T-helper 2 cell treated with Interferon-gamma antibody and Interleukin-4, amounts not matched to agents 100 ng/mL and 5 ng/mL, for 36 hours (primary cell): ENCODE data around the gene COG5. TPM values are rescaled to one million over a fixed set of nuclear protein-coding genes. Genes with fewer than 3 reads are reported as not detected.
"Not testable (repeated sequence)": the region's sequence is repeated elsewhere in the genome, so short reads cannot be mapped to it uniquely, and the experiment has no call there.

Experiments
- intact Hi-C: fragments of 100-400 bp; cut with micrococcal nuclease; formaldehyde crosslinking; loops from one replicate; pipeline ENCODE4 v1.15.1; 2023
- total RNA-seq: library from RNA; stranded (reverse); gene quantifications from 2 replicates; pipeline ENCODE4 v1.2.3, GENCODE V29; 2022

Gene COG5
- total RNA-seq, 1 donor from 2014 or later = 35.9 TPM

- intact Hi-C loops = no loop called here
Measured at GRCh38 chr7:107233981-107234380, 329.7 kb downstream of the COG5 start.

GRCh38 chr7:107233174-107233573 lies 330.5 kb downstream of the COG5 start:
- intact Hi-C loops = no loop called here

- intact Hi-C loops = no loop called here
Measured at GRCh38 chr7:107232568-107233090, 331.1 kb downstream of the COG5 start.

GRCh38 chr7:107230334-107230733 lies 333.4 kb downstream of the COG5 start:
- intact Hi-C loops = no loop called here

- intact Hi-C loops = no loop called here
Measured at GRCh38 chr7:107228291-107228690, 335.4 kb downstream of the COG5 start.

- intact Hi-C loops = no loop called here
Measured at GRCh38 chr7:107224374-107225223, 339.1 kb downstream of the COG5 start.

- intact Hi-C loops = not testable (repeated sequence)
Measured at GRCh38 chr7:107220806-107221205, 342.9 kb downstream of the COG5 start.

- intact Hi-C loops = no loop called here
Measured at GRCh38 chr7:107220356-107220755, 343.4 kb downstream of the COG5 start.

GRCh38 chr7:107219563-107220244 lies 344.0 kb downstream of the COG5 start:
- intact Hi-C loops = loop anchor here (10.0 kb wide), 1 partner anchor 275 kb away; no protein-coding TSS in a partner anchor

- intact Hi-C loops = loop anchor here (10.0 kb wide), 1 partner anchor 281 kb away; no protein-coding TSS in a partner anchor
Measured at GRCh38 chr7:107213945-107214344, 349.8 kb downstream of the COG5 start.

GRCh38 chr7:107213193-107213788 lies 350.4 kb downstream of the COG5 start:
- intact Hi-C loops = loop anchor here (10.0 kb wide), 1 partner anchor 282 kb away; no protein-coding TSS in a partner anchor

- intact Hi-C loops = loop anchor here (10.0 kb wide), 1 partner anchor 282 kb away; no protein-coding TSS in a partner anchor
Measured at GRCh38 chr7:107212725-107213124, 351.0 kb downstream of the COG5 start.

GRCh38 chr7:107210400-107210799 lies 353.3 kb downstream of the COG5 start:
- intact Hi-C loops = loop anchor here (10.0 kb wide), 1 partner anchor 284 kb away; no protein-coding TSS in a partner anchor

- intact Hi-C loops = no loop called here
Measured at GRCh38 chr7:107209565-107209964, 354.2 kb downstream of the COG5 start.

GRCh38 chr7:107208563-107208962 lies 355.2 kb downstream of the COG5 start:
- intact Hi-C loops = no loop called here

- intact Hi-C loops = no loop called here
Measured at GRCh38 chr7:107208024-107208521, 355.6 kb downstream of the COG5 start.

- intact Hi-C loops = no loop called here
Measured at GRCh38 chr7:107207459-107207858, 356.3 kb downstream of the COG5 start.

GRCh38 chr7:107206706-107207105 lies 357.0 kb downstream of the COG5 start:
- intact Hi-C loops = no loop called here

GRCh38 chr7:107206136-107206535 lies 357.6 kb downstream of the COG5 start:
- intact Hi-C loops = no loop called here

- intact Hi-C loops = loop anchor here (2.0 kb wide), 1 partner anchor 523 kb away; no protein-coding TSS in a partner anchor
Measured at GRCh38 chr7:107203607-107204006, 360.1 kb downstream of the COG5 start.

GRCh38 chr7:107201795-107202450 lies 361.8 kb downstream of the COG5 start:
- intact Hi-C loops = loop anchor here (2.0 kb wide), 1 partner anchor 525 kb away; no protein-coding TSS in a partner anchor
